Measurements from ENCODE around the gene LPAR5. TPM values are rescaled to one million over a fixed set of nuclear protein-coding genes. Genes with fewer than 3 reads are reported as not detected.

LPAR5 gene
- total RNA-seq, 1 donor from 2014 or later: 30.4 TPM

DNA sequence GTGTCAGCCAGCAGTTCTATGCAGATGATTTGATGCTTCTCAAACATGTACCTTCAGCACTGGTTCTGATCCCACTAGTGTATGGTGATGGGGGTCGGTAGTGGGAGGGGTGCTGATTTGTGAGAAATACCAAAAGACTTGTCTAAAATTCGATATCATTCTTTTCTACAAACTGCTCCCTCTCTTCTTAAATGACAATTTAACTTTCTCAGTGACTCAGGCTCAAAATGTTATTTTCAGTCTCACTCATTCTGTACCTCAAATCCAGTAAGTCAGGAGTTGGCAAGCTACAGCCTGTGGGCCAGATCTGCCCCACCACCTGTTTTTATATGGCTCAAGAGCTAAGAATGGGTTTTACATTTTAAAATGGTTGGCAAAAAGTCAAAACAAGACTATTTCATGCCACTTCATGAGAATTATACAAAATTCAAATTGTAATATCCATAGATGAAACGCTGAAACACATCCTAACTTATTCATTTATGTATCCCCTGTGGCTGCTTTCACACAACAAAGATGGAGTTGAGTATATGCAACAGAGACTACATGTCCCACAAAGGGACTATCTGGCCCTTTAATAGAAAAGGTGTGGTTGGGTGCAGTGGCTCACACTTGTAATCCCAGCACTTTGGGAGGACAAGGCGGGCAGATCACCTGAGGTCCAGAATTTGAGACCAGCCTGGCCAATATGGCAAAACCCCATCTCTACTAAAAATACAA, 61.0 kb downstream of the LPAR5 start:
- H3K27ac Mint-ChIP-seq: no peak overlapping the region
- no peak overlapping the region for H3K4me3 Mint-ChIP-seq
- ATAC-seq (ENCODE audit: low read depth) (no peak), DNase-seq (no peak)
- H3K27me3 Mint-ChIP-seq: no peaks in the 10 kb centered on the region
- no peaks in the 10 kb centered on the region for H3K4me1 Mint-ChIP-seq
- CTCF ChIA-PET: no interaction called here
- peaks cover 84% of the 10 kb centered on the region for H3K36me3 Mint-ChIP-seq (ENCODE audit: low read depth)
- POLR2A ChIA-PET: no interaction called here
- H3K9me3 Mint-ChIP-seq: no peaks in the 10 kb centered on the region
- intact Hi-C loops (cut with micrococcal nuclease): no loop called here
- TF ChIP-seq, protein P1, sequence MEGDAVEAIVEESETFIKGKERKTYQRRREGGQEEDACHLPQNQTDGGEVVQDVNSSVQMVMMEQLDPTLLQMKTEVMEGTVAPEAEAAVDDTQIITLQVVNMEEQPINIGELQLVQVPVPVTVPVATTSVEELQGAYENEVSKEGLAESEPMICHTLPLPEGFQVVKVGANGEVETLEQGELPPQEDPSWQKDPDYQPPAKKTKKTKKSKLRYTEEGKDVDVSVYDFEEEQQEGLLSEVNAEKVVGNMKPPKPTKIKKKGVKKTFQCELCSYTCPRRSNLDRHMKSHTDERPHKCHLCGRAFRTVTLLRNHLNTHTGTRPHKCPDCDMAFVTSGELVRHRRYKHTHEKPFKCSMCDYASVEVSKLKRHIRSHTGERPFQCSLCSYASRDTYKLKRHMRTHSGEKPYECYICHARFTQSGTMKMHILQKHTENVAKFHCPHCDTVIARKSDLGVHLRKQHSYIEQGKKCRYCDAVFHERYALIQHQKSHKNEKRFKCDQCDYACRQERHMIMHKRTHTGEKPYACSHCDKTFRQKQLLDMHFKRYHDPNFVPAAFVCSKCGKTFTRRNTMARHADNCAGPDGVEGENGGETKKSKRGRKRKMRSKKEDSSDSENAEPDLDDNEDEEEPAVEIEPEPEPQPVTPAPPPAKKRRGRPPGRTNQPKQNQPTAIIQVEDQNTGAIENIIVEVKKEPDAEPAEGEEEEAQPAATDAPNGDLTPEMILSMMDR (IDR thresholded peaks at IDR 0.05): no peak

DNA sequence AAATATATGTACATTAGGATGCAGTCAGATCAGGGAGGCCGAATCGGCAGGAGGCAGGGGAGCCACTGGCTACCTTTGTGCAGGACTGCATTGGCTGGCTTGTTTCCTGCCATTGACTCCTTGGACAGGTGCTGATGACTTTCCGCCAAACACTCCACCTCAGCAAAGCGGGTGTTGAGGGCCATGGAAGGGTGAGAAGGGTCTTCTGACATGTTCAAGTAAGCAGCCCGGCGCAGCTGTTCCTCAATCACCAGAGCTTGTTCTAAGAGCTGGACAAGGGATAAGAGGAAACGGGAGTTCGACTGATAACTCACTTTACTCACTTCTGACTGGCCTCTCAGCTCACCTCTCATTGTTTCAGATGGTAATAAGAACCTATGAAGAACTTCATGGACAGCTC, 62.8 kb downstream of the LPAR5 start:
- TF ChIP-seq, protein P1 (IDR thresholded peaks at IDR 0.05): no peak
- ChIA-PET CTCF (interaction anchor here (0.5 kb wide), 1 partner anchor 119 kb away, joined by 3 read pairs; no protein-coding TSS in a partner anchor), POLR2A (interaction anchor here (0.7 to 1.1 kb wide), 2 partner anchors 68 to 112 kb away, joined by 4 read pairs; no protein-coding TSS in a partner anchor)
- H3K27ac Mint-ChIP-seq: no peak overlapping the region
- no peak for DNase-seq
- H3K36me3 Mint-ChIP-seq (ENCODE audit: low read depth): peaks cover 85% of the 10 kb centered on the region
- intact Hi-C loops (cut with micrococcal nuclease): no loop called here
- no peaks in the 10 kb centered on the region for H3K9me3 Mint-ChIP-seq
- H3K4me1 Mint-ChIP-seq: peaks cover 7% of the 10 kb centered on the region
- H3K27me3 Mint-ChIP-seq: no peaks in the 10 kb centered on the region
- no peak for ATAC-seq (ENCODE audit: low read depth)
- no peak overlapping the region for H3K4me3 Mint-ChIP-seq

DNA sequence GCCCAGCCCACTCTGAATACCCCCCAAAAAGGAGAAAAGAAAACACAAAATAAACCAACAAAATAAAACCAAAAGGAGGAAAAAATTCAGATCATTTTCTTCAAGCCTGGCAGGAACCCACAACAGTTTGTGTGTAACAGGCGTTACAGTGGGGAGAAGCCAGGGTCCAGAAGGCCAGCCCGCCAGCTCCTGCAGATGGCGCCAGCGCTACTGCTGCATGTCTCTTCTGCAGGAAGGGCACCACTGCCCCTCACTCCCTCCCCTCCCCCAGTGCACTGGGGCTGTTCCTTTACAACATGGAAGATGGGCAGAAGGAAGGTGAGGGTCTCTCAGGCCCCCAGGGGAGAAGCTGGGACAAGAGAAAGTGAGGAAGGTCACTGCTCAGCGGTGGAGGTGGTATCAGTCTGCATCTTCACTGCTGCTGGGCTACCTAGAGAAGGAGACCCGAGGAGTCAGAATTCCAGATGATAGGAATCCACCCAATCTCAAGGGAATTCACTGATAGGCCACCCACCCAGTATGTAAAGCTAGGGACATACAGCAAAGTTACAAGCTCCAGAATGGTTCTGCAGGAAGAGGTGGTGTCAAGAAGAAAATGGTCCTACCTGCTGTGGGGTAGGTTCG, 65.4 kb downstream of the LPAR5 start:
- no peak for ATAC-seq (ENCODE audit: low read depth)

DNA sequence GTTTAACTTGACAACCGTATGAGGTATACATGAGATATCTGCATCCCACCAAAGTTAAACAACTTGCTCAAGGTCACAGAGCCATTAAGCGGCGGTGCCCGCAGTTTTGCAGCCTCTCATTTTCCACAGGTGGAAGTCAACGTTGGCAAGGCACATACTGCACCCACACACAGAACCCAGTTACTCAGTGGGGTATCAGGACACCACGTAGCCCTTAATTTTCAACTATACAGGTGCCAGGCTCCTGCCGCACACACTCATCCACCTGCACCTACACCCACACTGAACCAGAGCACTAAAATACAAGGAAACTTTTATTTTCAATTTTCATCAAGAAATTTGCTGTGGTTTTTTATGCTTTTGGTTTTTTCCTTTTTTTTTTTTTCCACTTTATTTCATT, 66.0 kb downstream of the LPAR5 start:
- intact Hi-C loops (cut with micrococcal nuclease): loop anchor here (2.0 to 5.0 kb wide), 2 partner anchors 15 to 283 kb away; partner anchors contain the start of genes CDCA3 and USP5
- no peak for ATAC-seq (ENCODE audit: low read depth)
- ChIA-PET POLR2A (interaction anchor here (1.2 to 1.3 kb wide), 3 partner anchors 36 to 127 kb away, joined by 3 to 4 read pairs (median 4); partner anchors contain the start of gene ZNF384), CTCF (interaction anchor here (0.7 to 2.4 kb wide), 6 partner anchors 13 to 115 kb away, joined by 3 to 15 read pairs (median 3); no protein-coding TSS in a partner anchor)
- Mint-ChIP-seq H3K4me3 (peak overlapping the region; percentile 100), H3K9me3 (no peaks in the 10 kb centered on the region), H3K27me3 (no peaks in the 10 kb centered on the region), H3K36me3 (ENCODE audit: low read depth) (peaks cover 82% of the 10 kb centered on the region), H3K4me1 (peaks cover 28% of the 10 kb centered on the region), H3K27ac (peak overlapping the region; percentile 53)
- TF ChIP-seq, protein P1 (IDR thresholded peaks at IDR 0.05): no peak
- DNase-seq: no peak

More for the DNA sequence above, 65.4 kb downstream of the LPAR5 start:
- TF ChIP-seq, protein P1 (IDR thresholded peaks at IDR 0.05): no peak
- intact Hi-C loops (cut with micrococcal nuclease): no loop called here
- peak; percentile 37 for DNase-seq
- ChIA-PET POLR2A (interaction anchor here (0.8 to 1.3 kb wide), 4 partner anchors 16 to 126 kb away, joined by 3 to 5 read pairs (median 4); partner anchors contain the start of gene ZNF384), CTCF (interaction anchor here (0.6 to 2.4 kb wide), 11 partner anchors 13 to 415 kb away, joined by 3 to 15 read pairs (median 3); partner anchors contain the start of genes MLF2 and USP5)
- Mint-ChIP-seq H3K4me3 (no peak overlapping the region), H3K36me3 (ENCODE audit: low read depth) (peaks cover 84% of the 10 kb centered on the region), H3K4me1 (peaks cover 28% of the 10 kb centered on the region), H3K27me3 (no peaks in the 10 kb centered on the region), H3K9me3 (no peaks in the 10 kb centered on the region), H3K27ac (peak overlapping the region; percentile 41)

DNA sequence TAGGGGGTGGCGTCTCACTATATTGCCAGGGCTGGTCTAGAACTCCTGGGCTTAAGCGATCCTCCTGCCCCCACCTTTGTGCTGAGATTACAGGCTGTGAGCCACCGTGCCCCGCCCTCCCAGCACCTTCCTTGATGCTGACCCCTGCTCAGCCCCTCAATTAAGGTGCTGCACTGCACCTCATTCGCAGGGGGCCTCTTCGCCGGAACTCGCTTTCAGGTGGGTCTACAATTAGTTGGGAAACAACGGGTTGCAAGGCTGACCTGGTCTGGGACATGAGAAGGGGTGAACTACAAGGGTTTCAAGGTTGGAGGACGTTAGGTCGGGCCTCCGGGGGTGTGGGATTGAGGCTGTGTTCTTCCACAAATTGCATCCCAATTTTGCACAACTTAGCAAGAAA, 66.4 kb downstream of the LPAR5 start:
- H3K36me3 Mint-ChIP-seq (ENCODE audit: low read depth): peaks cover 82% of the 10 kb centered on the region
- intact Hi-C loops (cut with micrococcal nuclease): loop anchor here (2.0 to 5.0 kb wide), 2 partner anchors 15 to 283 kb away; partner anchors contain the start of genes CDCA3 and USP5
- no peaks in the 10 kb centered on the region for H3K27me3 Mint-ChIP-seq
- CTCF ChIA-PET: no interaction called here
- ATAC-seq (ENCODE audit: low read depth): no peak
- H3K9me3 Mint-ChIP-seq: no peaks in the 10 kb centered on the region
- H3K4me1 Mint-ChIP-seq: peaks cover 28% of the 10 kb centered on the region
- TF ChIP-seq, protein P1 (IDR thresholded peaks at IDR 0.05): no peak
- no peak for DNase-seq
- peak overlapping the region; percentile 100 for H3K4me3 Mint-ChIP-seq
- no peak overlapping the region for H3K27ac Mint-ChIP-seq
- POLR2A ChIA-PET: interaction anchor here (1.5 to 2.0 kb wide), 5 partner anchors 33 to 155 kb away, joined by 4 to 12 read pairs (median 7); partner anchors contain the start of genes COPS7A, VAMP1 and ZNF384
